HEK293 (cell line): ENCODE data around the gene TCF7L1.

Experiments
- CTCF ChIA-PET: fragments of 350-600 bp; formaldehyde crosslinking; extraction: SDS; loops from one replicate; lab custom pipeline; 2021; ENCODE audit warnings: antibody characterized with exemption; lab: Yijun Ruan, JAX
- POLR2A ChIA-PET: fragments of 300-600 bp; formaldehyde crosslinking; extraction: SDS; loops from one replicate; lab custom pipeline; 2020; ENCODE audit warnings: antibody characterized with exemption, inconsistent platforms; lab: Yijun Ruan, JAX
- H3K27ac ChIP-seq: fragments of 200-500 bp; sonication (Bioruptor generic); 2 replicates; pipeline ENCODE4 v1.5.1; 2014; ENCODE audit warnings: low read depth, low read length, control low read depth, inconsistent platforms; ENCODE audit errors: extremely low read depth
- H3K36me3 ChIP-seq, 2 experiments: fragments of 200-500 bp in 1 of 2; sonication (Bioruptor generic) in 1 of 2; 1 replicate in 1 of 2; 2 replicates in 1 of 2; pipeline ENCODE4 v1.5.1; 2014 to 2017; ENCODE audit warnings: inconsistent platforms in 2 of 2, low read length in 2 of 2; ENCODE audit not compliant: control insufficient read depth in 2 of 2, insufficient read depth in 1 of 2
- H3K4me1 ChIP-seq: fragments of 200-500 bp; sonication (Bioruptor generic); 2 replicates; pipeline ENCODE4 v1.5.1; 2014; ENCODE audit warnings: mild to moderate bottlenecking, low read length, inconsistent platforms; ENCODE audit not compliant: control insufficient read depth, insufficient read depth
- H3K4me3 ChIP-seq: 2 replicates; pipeline ENCODE4 v1.5.1; 2011; ENCODE audit warnings: low read depth, mild to moderate bottlenecking, control low read depth, low read length, moderate library complexity
- H3K9me3 ChIP-seq: fragments of 200-500 bp; sonication (Bioruptor generic); 2 replicates; pipeline ENCODE4 v1.5.1; 2014; ENCODE audit warnings: low read depth, low read length, inconsistent platforms; ENCODE audit not compliant: control insufficient read depth, insufficient read depth
- GLIS2 ChIP-seq: fragments of 450-650 bp; formaldehyde crosslinking; IDR thresholded peaks from 2 replicates; pipeline ENCODE4 v1.5.1; 2016; ENCODE audit warnings: missing biosample characterization, missing genetic modification characterization
- HOXC10 ChIP-seq: sonication (generic); formaldehyde crosslinking; IDR thresholded peaks from 2 replicates; pipeline ENCODE4 v1.8.1; 2023; ENCODE audit warnings: mild to moderate bottlenecking, missing genetic modification reagents
- KLF7 ChIP-seq: fragments of 450-650 bp; formaldehyde crosslinking; IDR thresholded peaks from 2 replicates; pipeline ENCODE4 v1.5.1; 2016; ENCODE audit warnings: missing biosample characterization, missing genetic modification characterization, borderline replicate concordance
- OVOL3 ChIP-seq: fragments of 450-650 bp; formaldehyde crosslinking; IDR thresholded peaks from 2 replicates; pipeline ENCODE4 v1.5.1; 2016; ENCODE audit warnings: missing biosample characterization, missing genetic modification characterization
- PATZ1 ChIP-seq: fragments of 450-650 bp; formaldehyde crosslinking; IDR thresholded peaks from 2 replicates; pipeline ENCODE4 v1.5.1; 2016; ENCODE audit warnings: missing biosample characterization, missing genetic modification characterization
- TCF7L2 ChIP-seq: IDR thresholded peaks from 2 replicates; pipeline ENCODE4 v1.6.1; 2011; ENCODE audit warnings: low read depth, mild to moderate bottlenecking, inconsistent platforms, low read length, moderate library complexity, borderline replicate concordance
- TRIM28 ChIP-seq: IDR thresholded peaks from 2 replicates; pipeline ENCODE4 v1.6.1; 2011; ENCODE audit warnings: low read length, control low read depth, borderline replicate concordance
- ZBTB21 ChIP-seq: fragments of 450-650 bp; formaldehyde crosslinking; IDR thresholded peaks from 2 replicates; pipeline ENCODE4 v1.5.1; 2017; ENCODE audit warnings: missing biosample characterization, missing genetic modification characterization
- ZBTB49 ChIP-seq: fragments of 450-650 bp; formaldehyde crosslinking; IDR thresholded peaks from 2 replicates; pipeline ENCODE4 v1.5.1; 2016; ENCODE audit warnings: missing biosample characterization, missing genetic modification characterization, low read depth
- ZFP37 ChIP-seq: fragments of 450-650 bp; formaldehyde crosslinking; IDR thresholded peaks from 2 replicates; pipeline ENCODE4 v1.5.1; 2016; ENCODE audit warnings: missing biosample characterization, missing genetic modification characterization
- ZFP41 ChIP-seq: fragments of 450-650 bp; formaldehyde crosslinking; IDR thresholded peaks from 2 replicates; pipeline ENCODE4 v1.5.1; 2016; ENCODE audit warnings: missing biosample characterization, missing genetic modification characterization, borderline replicate concordance
- ZNF514 ChIP-seq: fragments of 450-650 bp; formaldehyde crosslinking; IDR thresholded peaks from 2 replicates; pipeline ENCODE4 v1.5.1; 2016; ENCODE audit warnings: missing biosample characterization, missing genetic modification characterization
- ZNF549 ChIP-seq: fragments of 450-650 bp; IDR thresholded peaks from 2 replicates; pipeline ENCODE4 v1.5.1; 2018; ENCODE audit warnings: missing biosample characterization, missing genetic modification characterization, mild to moderate bottlenecking, inconsistent platforms, moderate library complexity
- ZNF623 ChIP-seq: fragments of 450-650 bp; formaldehyde crosslinking; IDR thresholded peaks from 2 replicates; pipeline ENCODE4 v1.5.1; 2016; ENCODE audit warnings: missing biosample characterization, missing genetic modification characterization
- ZNF692 ChIP-seq: fragments of 450-650 bp; formaldehyde crosslinking; IDR thresholded peaks from 2 replicates; pipeline ENCODE4 v1.5.1; 2016; ENCODE audit warnings: missing biosample characterization, missing genetic modification characterization
- ZXDB ChIP-seq: fragments of 450-650 bp; formaldehyde crosslinking; IDR thresholded peaks from 2 replicates; pipeline ENCODE4 v1.5.1; 2016; ENCODE audit warnings: missing biosample characterization, missing genetic modification characterization
- TF ChIP-seq, protein P1 (sequence below): fragments of 450-650 bp; formaldehyde crosslinking; IDR thresholded peaks from 2 replicates; pipeline ENCODE4 v1.5.0; 2017; ENCODE audit warnings: missing biosample characterization, missing genetic modification characterization, borderline replicate concordance
- TF ChIP-seq, protein P2 (sequence below): fragments of 450-650 bp; formaldehyde crosslinking; IDR thresholded peaks from 2 replicates; pipeline ENCODE4 v1.5.1; 2016; ENCODE audit warnings: missing biosample characterization, missing genetic modification characterization
- TF ChIP-seq, protein P3 (sequence below): fragments of 450-650 bp; formaldehyde crosslinking; IDR thresholded peaks from 2 replicates; pipeline ENCODE4 v1.5.1; 2016; ENCODE audit warnings: missing biosample characterization, missing genetic modification characterization

The TCF7L1 gene

DNA sequence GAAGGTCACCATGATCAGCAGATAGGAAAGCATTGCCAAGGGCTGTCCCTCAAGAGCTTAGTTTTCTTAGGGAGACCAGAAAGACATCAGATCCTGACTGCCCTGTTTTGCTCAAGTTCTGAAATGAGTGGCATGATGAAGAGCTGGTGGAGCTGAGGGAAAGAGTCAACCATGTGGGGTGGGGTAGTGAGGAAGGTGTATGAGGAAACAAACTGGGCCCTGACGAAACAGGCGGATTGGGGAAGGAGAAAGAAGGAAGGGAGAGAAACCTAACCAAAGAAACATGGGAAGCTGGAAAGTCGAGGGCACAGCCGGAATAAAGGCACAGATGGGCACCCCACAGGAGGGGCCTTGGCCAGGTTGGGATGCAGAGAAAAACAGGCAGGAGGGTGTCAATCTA, 186.6 kb downstream of the TCF7L1 start:
- H3K4me1 ChIP-seq, result no peaks in the 10 kb centered on the region
- peaks cover 40 to 83% of the 10 kb centered on the region in 2 experiments for H3K36me3 ChIP-seq
- POLR2A ChIA-PET, result interaction anchor here (0.7 to 1.1 kb wide), 2 partner anchors 10 to 20 kb away, joined by 3 read pairs; no protein-coding TSS in a partner anchor
- H3K27ac ChIP-seq, result no peak overlapping the region
- TF ChIP-seq TCF7L2 (no peak), ZBTB49 (no peak), ZXDB (tag by site-specific recombination) (no peak), ZNF514 (tag by site-specific recombination) (no peak)
- TF ChIP-seq, protein P1, sequence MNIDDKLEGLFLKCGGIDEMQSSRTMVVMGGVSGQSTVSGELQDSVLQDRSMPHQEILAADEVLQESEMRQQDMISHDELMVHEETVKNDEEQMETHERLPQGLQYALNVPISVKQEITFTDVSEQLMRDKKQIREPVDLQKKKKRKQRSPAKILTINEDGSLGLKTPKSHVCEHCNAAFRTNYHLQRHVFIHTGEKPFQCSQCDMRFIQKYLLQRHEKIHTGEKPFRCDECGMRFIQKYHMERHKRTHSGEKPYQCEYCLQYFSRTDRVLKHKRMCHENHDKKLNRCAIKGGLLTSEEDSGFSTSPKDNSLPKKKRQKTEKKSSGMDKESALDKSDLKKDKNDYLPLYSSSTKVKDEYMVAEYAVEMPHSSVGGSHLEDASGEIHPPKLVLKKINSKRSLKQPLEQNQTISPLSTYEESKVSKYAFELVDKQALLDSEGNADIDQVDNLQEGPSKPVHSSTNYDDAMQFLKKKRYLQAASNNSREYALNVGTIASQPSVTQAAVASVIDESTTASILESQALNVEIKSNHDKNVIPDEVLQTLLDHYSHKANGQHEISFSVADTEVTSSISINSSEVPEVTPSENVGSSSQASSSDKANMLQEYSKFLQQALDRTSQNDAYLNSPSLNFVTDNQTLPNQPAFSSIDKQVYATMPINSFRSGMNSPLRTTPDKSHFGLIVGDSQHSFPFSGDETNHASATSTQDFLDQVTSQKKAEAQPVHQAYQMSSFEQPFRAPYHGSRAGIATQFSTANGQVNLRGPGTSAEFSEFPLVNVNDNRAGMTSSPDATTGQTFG (tag by site-specific recombination), result no peak
- H3K4me3 ChIP-seq, result no peak overlapping the region
- H3K9me3 ChIP-seq, result no peaks in the 10 kb centered on the region
- CTCF ChIA-PET, result interaction anchor here (0.6 to 2.9 kb wide), 3 partner anchors 19 to 253 kb away, joined by 3 to 14 read pairs (median 6); no protein-coding TSS in a partner anchor

DNA sequence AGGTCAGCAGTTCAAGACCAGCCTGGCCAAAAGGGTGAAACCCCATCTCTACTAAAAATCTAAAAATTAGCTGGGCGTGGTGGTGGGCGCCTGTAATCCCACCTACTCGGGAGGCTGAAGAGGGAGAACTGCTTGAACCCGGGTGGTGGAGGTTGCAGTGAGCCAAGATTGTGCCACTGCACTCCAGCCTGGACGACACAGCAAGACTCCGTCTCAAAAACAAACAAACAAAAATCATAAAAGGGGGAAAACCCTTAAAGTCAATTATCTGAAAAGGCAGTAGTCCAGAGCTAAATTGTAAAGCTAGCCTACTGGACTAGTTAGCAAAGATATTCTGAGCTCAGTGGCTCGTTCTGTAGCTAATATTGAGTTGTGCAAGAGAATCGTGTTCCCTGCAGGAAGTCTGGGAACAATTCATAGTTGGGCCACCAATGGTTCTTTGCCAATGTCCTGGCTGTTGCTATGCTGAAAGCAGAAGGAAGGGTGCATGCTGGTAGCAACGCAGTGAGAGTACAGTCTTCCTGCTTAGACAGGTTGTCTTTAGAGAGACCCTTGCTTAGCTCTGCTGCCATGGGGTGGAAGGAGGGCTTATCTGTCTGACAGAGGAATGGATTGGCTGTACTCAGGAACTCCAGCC, 190.3 kb downstream of the TCF7L1 start:
- Histone ChIP-seq H3K4me1 (no peaks in the 10 kb centered on the region), H3K4me3 (no peak overlapping the region), H3K36me3 (peaks cover 46 to 82% of the 10 kb centered on the region in 2 experiments), H3K9me3 (no peaks in the 10 kb centered on the region), H3K27ac (no peak overlapping the region)
- TF ChIP-seq OVOL3 (tag by site-specific recombination) (no peak), TRIM28 (no peak), PATZ1 (tag by site-specific recombination) (no peak), ZNF623 (tag by site-specific recombination) (no peak), GLIS2 (no peak), ZFP41 (tag by site-specific recombination) (no peak), KLF7 (tag by site-specific recombination) (no peak), ZNF692 (no peak), ZNF549 (tag by site-specific recombination) (no peak), HOXC10 (CRISPR knock-in tag) (no peak), ZBTB21 (tag by site-specific recombination) (no peak), ZFP37 (tag by site-specific recombination) (no peak)
- TF ChIP-seq, protein P2, sequence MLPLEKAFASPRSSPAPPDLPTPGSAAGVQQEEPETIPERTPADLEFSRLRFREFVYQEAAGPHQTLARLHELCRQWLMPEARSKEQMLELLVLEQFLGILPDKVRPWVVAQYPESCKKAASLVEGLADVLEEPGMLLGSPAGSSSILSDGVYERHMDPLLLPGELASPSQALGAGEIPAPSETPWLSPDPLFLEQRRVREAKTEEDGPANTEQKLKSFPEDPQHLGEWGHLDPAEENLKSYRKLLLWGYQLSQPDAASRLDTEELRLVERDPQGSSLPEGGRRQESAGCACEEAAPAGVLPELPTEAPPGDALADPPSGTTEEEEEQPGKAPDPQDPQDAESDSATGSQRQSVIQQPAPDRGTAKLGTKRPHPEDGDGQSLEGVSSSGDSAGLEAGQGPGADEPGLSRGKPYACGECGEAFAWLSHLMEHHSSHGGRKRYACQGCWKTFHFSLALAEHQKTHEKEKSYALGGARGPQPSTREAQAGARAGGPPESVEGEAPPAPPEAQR (tag by site-specific recombination), result no peak
- TF ChIP-seq, protein P3, sequence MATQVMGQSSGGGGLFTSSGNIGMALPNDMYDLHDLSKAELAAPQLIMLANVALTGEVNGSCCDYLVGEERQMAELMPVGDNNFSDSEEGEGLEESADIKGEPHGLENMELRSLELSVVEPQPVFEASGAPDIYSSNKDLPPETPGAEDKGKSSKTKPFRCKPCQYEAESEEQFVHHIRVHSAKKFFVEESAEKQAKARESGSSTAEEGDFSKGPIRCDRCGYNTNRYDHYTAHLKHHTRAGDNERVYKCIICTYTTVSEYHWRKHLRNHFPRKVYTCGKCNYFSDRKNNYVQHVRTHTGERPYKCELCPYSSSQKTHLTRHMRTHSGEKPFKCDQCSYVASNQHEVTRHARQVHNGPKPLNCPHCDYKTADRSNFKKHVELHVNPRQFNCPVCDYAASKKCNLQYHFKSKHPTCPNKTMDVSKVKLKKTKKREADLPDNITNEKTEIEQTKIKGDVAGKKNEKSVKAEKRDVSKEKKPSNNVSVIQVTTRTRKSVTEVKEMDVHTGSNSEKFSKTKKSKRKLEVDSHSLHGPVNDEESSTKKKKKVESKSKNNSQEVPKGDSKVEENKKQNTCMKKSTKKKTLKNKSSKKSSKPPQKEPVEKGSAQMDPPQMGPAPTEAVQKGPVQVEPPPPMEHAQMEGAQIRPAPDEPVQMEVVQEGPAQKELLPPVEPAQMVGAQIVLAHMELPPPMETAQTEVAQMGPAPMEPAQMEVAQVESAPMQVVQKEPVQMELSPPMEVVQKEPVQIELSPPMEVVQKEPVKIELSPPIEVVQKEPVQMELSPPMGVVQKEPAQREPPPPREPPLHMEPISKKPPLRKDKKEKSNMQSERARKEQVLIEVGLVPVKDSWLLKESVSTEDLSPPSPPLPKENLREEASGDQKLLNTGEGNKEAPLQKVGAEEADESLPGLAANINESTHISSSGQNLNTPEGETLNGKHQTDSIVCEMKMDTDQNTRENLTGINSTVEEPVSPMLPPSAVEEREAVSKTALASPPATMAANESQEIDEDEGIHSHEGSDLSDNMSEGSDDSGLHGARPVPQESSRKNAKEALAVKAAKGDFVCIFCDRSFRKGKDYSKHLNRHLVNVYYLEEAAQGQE, result no peak
- ChIA-PET CTCF (interaction anchor here (0.6 to 1.6 kb wide), 2 partner anchors 23 to 329 kb away, joined by 3 to 6 read pairs; no protein-coding TSS in a partner anchor), POLR2A (interaction anchor here (1.9 kb wide), 1 partner anchor 14 kb away, joined by 4 read pairs; no protein-coding TSS in a partner anchor)
